ENCODE results near the gene TMEM17. TPM values are rescaled to one million over a fixed set of nuclear protein-coding genes. Genes with fewer than 3 reads are reported as not detected.

TMEM17 gene
- total and polyA plus RNA-seq, 2 of the 13 experiments (the other 11 are each of a cell fraction or from before 2014, with no cell fraction given) = 0.22 to 0.50 TPM

DNA sequence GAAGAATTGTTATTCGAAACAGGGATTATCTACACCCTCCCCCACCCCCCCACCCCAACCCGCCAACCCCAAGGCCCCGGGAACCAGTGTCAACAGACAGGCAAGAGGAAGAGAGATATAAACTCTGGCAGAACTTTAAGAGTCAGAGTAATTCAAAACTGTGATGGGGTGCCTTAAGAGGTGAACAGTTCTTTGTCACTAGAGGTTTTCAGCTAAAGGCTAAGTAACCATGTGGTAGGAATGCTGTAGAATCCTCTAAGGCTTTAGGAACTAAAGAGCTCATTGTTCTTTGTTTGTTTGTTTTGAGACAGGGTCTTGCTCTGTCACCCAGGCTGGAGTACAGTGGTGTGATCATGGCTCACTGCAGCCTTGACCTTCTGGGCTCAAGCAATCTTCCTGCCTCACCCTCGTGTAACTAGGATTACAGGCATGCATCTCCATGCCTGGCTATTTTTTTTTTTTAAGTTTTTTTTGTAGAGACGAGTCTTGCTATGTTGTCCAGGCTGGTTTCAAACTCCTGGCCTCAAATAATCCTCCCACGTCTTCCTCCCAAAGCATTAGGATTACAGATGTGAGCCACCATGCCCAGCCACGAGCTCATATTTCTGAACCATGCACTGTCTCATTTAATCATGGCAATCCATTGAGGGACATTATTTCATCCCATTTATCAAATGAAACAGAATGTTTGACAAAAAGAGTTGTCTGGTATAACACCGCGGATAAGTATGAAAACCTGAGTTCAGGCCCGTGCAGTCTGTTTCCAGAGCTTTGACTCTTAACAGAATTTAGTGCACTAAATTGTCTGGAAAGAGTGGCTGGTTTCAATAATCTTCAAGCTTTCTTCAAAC, 20.8 kb upstream of the TMEM17 start (continued):
- 0 out of 2 replicates have a peak, but pooled peaks have one; percentile 40 for TF ChIP-seq TRAFD1 (CRISPR knock-in tag; IDR thresholded peaks at IDR 0.05; ENCODE audit: borderline replicate concordance)
- peak; percentile 89 for TF ChIP-seq NFIC (IDR thresholded peaks at IDR 0.05; ENCODE audit: low read length)
- 0 out of 2 replicates have a peak, but pooled peaks have one; percentile 31 for TF ChIP-seq FLYWCH1 (CRISPR knock-in tag; IDR thresholded peaks at IDR 0.05)
- TF ChIP-seq ZNF749 (CRISPR knock-in tag; IDR thresholded peaks at IDR 0.05; ENCODE audit: borderline replicate concordance) = 0 out of 2 replicates have a peak, but pooled peaks have one; percentile 44
- TF ChIP-seq ZNF335 (CRISPR knock-in tag; IDR thresholded peaks at IDR 0.05) = peak; percentile 36; the same call in 1 of the 2 replicates
- TF ChIP-seq POGZ (CRISPR knock-in tag; IDR thresholded peaks at IDR 0.05) = peak; percentile 98
- no peak for TF ChIP-seq ZNF224 (CRISPR knock-in tag; IDR thresholded peaks at IDR 0.05)
- TF ChIP-seq TCF12 (IDR thresholded peaks at IDR 0.05) = no peak
- peak; percentile 97 for TF ChIP-seq TCF12 (CRISPR knock-in tag; IDR thresholded peaks at IDR 0.05)
- TF ChIP-seq SP5 (CRISPR knock-in tag; IDR thresholded peaks at IDR 0.05; ENCODE audit: borderline replicate concordance, low read depth) = peak; percentile 68
- TF ChIP-seq GZF1 (CRISPR knock-in tag; IDR thresholded peaks at IDR 0.05) = peak; percentile 74; the same call in 1 of the 2 replicates
- TF ChIP-seq ZHX1 (CRISPR knock-in tag; IDR thresholded peaks at IDR 0.05; ENCODE audit: low read depth) = no peak; the same call in 1 of the 2 replicates
- TF ChIP-seq HHEX (CRISPR knock-in tag; IDR thresholded peaks at IDR 0.05) = peak; percentile 66
- peak; percentile 89 for TF ChIP-seq ELF4 (CRISPR knock-in tag; IDR thresholded peaks at IDR 0.05; ENCODE audit: borderline replicate concordance)
- TF ChIP-seq CEBPG (CRISPR knock-in tag; IDR thresholded peaks at IDR 0.05) = peak; percentile 86
- TF ChIP-seq PAX8 (CRISPR knock-in tag; IDR thresholded peaks at IDR 0.05; ENCODE audit: borderline replicate concordance) = 0 out of 2 replicates have a peak, but pooled peaks have one; percentile 59
- TF ChIP-seq MAZ (IDR thresholded peaks at IDR 0.05; ENCODE audit: borderline replicate concordance, low read depth, low read length) = no peak
- TF ChIP-seq MAZ (CRISPR knock-in tag; IDR thresholded peaks at IDR 0.05; ENCODE audit: low read depth) = peak; percentile 72
- TF ChIP-seq SNAPC4 (CRISPR knock-in tag; IDR thresholded peaks at IDR 0.05) = no peak; the same call in 1 of the 2 replicates
- TF ChIP-seq ZBTB7A (CRISPR knock-in tag; IDR thresholded peaks at IDR 0.05) = peak; percentile 94; the same call in 1 of the 2 replicates
